DOHH2 (cell line): Measurements from ENCODE around the gene LGALS8.

ENCODE experiments used
- EZH2phosphoT487 ChIP-seq: fragments of 200-600 bp; sonication (generic); IDR thresholded peaks from 2 replicates; pipeline ENCODE4 v1.6.1; 2017; ENCODE audit warnings: borderline replicate concordance, mild to moderate bottlenecking, antibody characterized with exemption, low read length, moderate library complexity, mixed read lengths
- TF ChIP-seq, protein P1 (sequence below): fragments of 200-600 bp; sonication (generic); IDR thresholded peaks from one replicate; pipeline ENCODE4 v1.5.1; 2014; ENCODE audit warnings: antibody characterized with exemption, mild to moderate bottlenecking, low read depth, low read length; ENCODE audit not compliant: poor library complexity, severe bottlenecking

DNA sequence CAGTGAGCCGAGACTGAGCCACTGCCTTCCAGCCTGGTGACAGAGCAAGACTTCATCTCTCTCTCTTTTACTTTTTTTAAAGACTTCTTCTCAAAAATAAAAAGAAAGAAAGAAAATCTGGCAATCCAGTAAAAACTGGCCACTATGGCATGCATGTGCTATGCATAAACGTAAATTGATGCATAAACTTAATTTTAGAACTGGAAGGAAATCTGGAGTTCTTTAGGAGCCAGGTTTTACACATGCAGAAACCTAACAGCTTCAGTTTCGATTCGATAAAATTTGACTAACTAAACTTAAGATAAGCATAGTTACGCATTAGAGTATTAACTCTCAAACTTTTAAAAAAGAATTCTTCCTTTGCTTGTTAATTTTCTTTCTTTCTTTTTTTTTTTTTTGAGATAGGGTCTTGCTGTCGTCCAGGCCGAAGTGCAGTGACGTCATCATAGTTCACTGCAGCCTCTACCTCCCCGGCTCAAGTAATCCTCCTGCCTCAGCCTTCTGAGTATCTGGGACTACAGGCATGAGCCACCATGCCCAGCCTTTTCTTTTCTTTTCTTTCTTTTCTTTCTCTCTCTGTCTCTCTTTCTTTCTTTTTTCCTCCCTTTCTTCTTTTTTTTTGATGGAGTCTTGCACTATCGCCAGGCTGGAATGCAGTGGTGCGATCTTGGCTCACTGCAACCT is 11.9 kb upstream of the LGALS8 start:
- TF ChIP-seq, protein P1, sequence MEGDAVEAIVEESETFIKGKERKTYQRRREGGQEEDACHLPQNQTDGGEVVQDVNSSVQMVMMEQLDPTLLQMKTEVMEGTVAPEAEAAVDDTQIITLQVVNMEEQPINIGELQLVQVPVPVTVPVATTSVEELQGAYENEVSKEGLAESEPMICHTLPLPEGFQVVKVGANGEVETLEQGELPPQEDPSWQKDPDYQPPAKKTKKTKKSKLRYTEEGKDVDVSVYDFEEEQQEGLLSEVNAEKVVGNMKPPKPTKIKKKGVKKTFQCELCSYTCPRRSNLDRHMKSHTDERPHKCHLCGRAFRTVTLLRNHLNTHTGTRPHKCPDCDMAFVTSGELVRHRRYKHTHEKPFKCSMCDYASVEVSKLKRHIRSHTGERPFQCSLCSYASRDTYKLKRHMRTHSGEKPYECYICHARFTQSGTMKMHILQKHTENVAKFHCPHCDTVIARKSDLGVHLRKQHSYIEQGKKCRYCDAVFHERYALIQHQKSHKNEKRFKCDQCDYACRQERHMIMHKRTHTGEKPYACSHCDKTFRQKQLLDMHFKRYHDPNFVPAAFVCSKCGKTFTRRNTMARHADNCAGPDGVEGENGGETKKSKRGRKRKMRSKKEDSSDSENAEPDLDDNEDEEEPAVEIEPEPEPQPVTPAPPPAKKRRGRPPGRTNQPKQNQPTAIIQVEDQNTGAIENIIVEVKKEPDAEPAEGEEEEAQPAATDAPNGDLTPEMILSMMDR = no peak
- no peak for TF ChIP-seq EZH2phosphoT487
